CD4-positive, alpha-beta T cell treated with Interleukin-2 at 100 ng/mL for 4 hours (primary cell): ENCODE data around the gene USF3.

ENCODE experiments used
- DNase-seq: peaks from one replicate; pipeline ENCODE4 v3.0.0-alpha.2; 2020; ENCODE audit warnings: low spot score

USF3 gene, protein sequence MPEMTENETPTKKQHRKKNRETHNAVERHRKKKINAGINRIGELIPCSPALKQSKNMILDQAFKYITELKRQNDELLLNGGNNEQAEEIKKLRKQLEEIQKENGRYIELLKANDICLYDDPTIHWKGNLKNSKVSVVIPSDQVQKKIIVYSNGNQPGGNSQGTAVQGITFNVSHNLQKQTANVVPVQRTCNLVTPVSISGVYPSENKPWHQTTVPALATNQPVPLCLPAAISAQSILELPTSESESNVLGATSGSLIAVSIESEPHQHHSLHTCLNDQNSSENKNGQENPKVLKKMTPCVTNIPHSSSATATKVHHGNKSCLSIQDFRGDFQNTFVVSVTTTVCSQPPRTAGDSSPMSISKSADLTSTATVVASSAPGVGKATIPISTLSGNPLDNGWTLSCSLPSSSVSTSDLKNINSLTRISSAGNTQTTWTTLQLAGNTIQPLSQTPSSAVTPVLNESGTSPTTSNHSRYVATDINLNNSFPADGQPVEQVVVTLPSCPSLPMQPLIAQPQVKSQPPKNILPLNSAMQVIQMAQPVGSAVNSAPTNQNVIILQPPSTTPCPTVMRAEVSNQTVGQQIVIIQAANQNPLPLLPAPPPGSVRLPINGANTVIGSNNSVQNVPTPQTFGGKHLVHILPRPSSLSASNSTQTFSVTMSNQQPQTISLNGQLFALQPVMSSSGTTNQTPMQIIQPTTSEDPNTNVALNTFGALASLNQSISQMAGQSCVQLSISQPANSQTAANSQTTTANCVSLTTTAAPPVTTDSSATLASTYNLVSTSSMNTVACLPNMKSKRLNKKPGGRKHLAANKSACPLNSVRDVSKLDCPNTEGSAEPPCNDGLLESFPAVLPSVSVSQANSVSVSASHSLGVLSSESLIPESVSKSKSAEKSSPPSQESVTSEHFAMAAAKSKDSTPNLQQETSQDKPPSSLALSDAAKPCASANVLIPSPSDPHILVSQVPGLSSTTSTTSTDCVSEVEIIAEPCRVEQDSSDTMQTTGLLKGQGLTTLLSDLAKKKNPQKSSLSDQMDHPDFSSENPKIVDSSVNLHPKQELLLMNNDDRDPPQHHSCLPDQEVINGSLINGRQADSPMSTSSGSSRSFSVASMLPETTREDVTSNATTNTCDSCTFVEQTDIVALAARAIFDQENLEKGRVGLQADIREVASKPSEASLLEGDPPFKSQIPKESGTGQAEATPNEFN (N-terminal part only)

DNA sequence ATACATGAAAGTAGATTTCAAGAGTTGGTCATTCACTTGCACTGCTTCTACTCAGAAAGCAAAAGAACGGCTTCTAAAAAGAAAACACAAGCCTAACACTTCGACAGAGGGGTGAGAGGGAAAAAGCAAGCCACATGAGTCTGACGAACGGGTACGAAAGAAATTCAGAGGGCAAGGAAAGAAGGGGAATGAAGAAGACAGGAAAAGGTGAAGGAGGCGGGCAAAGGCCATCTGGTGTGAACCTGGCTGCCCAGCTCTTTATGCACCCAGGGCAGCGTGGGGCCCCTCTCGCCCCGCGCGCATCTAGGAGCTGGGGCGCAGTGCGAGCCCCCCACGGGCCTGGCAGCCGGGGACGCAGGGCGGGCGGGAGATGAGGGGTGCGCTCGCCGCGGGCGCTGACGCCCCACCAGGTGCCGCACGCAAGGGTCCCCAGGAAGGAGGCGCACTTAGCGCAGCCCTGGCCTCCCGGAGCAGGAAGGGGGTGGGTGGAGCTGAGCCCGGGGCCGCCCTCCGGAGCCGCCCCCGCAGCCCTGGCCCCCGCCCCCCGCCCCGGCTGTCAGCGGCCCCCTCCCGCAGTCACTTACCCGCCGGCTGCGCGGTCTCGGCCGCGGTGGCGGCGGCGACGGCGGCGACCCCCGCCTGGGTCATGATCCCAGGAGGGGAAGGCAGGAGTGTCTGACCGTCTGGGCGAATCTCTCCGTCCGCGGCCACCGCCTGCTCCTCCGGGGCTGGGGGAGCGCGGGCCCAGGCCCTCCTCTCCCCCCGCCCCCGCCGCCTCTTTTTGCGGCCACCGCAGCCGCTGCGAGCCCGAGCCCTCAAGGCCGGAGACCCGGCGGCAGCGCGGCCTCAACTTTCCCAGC, at the start of gene USF3:
Gene USF3 (minus strand): TSS at position 857 of the 860 bp plus-strand sequence. CDS start 21,764 bp downstream, outside the sequence.
- DNase-seq = peak; percentile 83

DNA sequence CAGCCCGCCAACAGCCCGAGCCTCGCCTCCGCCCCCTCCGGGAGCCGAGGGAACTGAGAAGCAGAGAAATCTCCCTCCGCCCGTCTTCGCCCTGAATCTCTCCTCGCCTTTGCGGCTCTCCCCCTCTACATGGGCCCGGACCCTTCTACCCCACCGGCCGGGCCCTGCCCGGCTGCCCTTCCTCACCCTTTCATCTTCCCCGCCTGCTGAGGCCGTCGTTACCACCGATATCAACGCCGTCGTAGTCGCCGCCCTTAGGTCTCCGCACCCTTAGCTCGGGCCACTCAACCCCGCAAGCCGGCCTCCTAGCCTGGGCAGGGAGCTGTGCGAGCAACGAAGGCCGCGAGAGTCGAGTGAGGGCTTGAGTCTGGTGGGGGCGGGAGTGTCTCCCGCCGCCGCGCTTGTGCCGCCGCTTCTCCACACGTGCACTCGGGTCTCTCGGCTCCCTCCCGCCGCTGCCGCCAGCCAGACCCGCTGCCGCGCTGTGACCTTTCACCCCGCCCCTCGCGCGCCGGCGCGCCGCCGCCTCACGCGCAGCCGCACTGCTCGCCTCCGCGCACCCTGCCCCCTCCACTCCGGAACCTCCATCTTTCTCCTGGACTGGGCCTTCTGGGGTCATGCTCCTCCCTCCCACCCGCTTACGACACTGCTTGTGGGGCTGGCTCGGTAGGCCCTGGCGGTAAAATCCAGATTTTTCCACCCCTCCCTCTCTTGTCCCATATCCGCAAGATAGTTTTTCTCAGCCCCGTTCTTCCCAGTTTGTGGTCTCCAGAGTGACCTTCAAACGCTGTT, 49.5 kb upstream of the USF3 start, which contains the start of gene NAA50:
Gene NAA50 (minus strand): TSS at position 494 of the 792 bp plus-strand sequence. CDS start 300 bp downstream, at position 194.
- DNase-seq = peak; percentile 95

DNA sequence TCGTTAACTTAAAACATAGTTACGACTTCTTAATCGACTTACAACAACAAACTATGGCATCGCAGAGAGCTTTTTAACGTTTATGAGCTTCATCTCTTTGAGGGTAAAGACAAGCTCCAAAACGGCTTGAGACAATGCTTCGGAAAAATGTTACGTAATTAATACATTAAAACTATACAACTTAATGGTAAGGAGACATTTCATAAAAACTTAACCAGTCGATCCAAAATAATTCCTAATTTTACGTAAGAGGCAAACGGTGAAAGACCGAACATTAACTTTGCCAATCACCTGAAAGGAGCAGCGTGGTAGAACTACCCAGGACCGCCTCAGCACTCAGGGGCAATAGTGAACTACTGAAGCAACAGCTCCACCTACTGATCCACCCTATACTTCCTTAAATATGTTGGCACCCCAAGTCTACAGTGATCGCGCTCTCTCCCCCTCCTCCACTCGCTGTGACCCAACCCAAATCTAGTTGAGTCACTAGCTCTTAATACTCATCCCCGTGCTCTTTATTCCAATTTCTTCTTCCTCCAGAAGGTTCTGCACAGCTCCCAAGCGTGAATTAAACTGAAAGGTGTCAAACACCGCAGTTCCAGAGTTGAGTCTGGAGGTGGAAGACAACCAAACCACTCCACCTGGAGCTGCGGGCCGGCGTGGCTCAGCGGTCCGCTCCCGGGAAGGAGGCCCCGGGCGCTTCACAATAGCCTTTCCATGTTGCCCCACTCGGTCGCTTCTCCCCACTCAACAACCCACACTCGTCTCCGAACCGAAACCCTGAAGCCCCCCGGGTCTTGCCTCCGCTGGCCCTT, 48.7 kb upstream of the USF3 start:
- peak; percentile 91 for DNase-seq

DNA sequence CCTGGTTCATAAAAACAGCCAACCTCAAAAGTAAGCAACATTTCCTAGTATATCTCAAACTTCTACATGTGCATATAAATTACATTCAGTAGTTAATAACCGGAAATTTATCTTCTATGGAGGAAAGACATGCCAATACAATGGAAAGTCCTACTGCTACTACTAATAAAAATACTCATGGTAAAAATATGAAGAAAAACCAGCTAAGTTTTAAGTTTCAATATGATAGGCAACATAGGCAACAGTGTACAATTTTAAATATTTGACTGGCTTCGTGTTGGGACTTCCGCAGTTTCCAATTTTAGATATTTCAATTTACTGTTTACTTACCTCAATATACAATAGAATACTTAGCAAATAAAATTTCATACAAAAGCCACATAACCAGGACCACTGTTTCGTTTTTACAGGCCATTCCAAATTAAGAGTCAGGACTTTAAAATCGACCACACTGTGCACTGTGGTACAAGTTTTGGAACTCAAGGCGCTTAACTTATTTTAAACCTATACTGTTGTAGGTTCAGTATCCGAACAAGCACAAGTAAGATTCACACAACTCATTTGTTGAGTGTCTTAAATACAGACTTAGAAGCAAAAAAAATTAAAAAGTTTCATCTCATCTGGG, 46.7 kb upstream of the USF3 start:
- peak; percentile 16 for DNase-seq

DNA sequence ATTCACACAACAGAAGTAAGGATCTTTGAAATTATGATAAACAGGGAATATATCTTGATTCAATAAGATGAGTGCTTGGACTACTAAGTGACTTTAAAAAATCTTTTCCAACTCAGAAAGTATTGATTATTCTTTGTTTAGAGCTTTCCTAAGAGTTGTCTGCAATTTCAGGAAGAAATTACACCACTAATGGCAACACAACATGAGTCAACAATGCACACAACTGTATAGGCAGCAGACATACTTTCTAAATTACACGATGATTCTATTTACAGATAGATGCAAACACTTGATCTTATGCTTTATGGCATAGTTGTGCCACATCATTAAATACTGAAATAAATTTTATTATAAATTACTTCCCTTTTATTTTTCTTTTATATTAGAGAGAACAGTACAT, 45.2 kb upstream of the USF3 start:
- no peak for DNase-seq

DNA sequence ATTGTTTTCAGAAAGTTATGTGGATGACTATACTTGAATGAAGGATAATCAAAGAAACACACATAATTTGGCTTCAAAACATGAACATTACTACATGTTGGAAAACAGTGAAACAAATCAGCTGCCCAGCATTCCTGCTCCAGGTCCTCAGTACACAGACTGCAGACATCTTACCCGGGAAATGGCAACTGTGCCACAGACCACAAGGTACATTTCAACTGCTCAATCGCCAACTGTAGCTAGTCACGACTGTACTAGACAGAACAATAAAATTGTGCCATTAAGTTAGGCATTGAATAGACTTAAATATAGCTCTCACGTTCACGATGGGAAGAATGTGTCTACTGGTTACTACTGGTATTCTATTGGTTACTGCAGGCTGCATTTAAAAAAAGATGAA, 44.6 kb upstream of the USF3 start:
- DNase-seq = no peak

DNA sequence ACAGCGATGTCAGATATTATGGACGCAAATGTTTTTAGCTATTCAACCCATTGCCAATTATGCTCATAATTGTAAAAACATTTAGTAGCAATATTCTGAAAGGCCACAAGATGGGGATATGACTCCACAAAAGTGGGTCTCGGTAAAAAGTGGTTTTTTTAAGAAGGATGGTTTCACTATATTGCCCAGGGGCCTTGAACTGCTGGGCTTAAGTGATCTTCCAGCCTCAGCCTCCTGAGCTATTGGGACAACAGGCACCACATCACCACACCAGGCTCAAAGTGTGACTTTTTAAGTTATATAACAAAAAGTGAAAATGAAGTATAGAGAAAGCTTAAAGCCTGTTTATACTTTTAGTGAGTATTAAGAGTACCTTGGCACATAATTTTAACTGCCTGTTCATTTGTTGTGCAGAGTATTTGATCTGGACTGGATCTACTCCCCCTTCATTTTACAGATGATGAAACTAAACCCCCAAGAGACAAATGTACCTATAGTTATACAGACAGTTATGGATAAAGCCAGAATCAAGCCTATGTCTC, 40.2 kb upstream of the USF3 start:
- peak; percentile 80 for DNase-seq

DNA sequence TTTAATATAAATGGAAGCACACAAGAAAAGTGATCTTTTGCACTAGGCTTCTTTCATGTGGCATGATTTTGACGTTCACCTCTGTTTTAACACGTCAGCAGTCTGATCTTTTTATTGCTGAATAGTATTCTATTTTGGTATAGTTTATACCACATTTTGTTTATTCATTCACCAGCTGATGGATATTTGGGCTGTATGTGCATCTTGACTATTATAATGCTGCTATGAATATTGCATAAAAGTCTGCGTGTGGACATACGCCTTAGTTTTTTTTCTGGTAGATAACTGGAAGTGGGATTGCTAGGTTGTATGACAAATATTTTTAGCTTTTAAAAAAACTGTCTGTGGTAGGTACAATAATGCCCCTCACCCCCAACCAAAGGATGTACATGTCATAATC, 35.3 kb upstream of the USF3 start:
- no peak for DNase-seq

DNA sequence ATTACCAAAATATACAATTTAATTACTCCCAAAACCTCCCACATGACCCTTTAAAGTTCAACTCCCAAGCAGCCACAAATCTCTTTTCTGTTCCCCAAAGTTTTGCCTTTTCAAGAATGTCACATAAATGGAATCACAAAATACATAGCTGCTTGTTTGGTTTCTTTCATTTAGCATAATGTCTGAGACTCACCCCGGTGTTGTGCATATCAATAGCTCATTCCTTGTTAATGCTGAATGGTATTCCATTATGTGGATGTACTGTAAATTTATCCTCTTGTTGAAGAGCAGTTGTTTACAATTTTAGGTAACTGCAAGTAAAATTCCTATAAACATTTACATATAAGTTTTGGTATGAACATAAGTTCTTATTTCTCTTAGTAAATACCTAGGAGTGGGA, 34.1 kb upstream of the USF3 start:
- DNase-seq = no peak

DNA sequence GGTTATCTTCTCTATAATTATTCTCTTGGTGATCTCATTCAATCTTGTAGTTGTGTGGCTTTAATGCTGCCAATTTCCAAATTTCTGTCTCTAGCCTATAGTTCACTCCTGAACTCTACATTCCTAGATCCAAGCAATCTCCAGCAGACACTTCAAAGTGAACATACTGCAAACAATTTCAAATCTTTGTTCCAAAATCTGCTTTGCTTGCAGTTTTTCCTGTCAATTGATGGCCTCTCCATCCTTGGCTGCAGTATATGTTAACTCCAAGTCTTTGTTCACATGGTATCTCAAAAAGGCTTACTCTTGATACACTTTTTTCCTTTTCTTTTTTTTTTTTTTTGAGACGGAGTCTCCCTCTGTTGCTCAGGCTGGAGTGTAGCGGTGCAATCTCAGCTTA, 32.2 kb upstream of the USF3 start:
- no peak for DNase-seq

DNA sequence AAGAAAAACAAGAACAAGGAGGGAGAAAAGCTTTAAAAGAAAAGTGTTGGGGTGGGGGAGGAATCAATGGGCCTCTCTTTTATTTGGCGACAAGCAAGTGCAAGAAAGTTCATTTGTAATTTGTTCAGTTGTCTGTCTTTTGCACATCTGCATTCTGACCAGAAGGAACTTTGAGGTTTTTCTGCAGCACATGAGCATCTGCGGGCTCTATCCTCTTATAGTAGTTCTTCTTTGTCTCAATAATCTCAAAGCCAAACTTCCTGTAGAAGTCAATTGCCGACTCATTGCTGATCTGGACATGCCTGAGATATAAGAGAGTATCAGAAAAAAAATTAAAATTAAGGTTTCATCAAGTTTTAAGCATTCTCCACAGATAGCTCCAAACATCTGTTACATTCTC, 25.2 kb upstream of the USF3 start:
- no peak for DNase-seq

DNA sequence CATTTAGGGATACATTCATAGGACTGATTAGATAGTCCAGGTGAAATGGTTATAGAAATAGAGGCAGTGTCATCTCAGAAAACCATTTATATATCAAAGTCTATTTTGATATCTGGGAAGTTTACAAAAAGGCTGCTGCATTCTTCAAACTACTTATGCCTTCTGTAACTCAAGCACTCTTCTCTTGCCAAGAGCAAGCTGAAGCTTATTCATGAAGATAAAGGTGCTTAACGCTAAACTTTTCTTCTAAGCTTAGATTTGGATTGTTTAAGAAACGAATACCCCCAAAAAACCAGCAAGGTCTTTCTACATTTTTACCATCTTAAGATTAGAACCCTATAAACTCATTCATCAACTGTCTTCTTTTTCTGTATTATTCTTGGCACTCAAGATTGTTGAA, 23.3 kb upstream of the USF3 start:
- no peak for DNase-seq

DNA sequence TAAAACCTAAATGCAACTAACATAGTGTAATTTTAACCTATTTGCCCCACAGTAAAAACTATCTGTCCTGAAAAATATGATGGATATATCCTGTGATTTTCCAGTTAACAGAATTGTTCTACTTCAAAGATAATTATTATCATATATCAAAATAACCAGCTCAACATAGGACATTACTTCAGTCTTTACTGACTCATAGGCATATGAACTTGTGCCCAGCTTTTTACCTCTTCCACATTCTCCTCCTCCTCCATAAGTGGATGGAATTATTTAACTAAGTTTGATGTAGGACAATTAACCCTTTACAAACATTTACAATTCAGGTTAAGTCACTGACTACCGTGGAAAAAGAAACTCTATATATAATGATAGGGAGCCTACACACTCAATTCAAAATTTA, 22.9 kb upstream of the USF3 start:
- DNase-seq = no peak

DNA sequence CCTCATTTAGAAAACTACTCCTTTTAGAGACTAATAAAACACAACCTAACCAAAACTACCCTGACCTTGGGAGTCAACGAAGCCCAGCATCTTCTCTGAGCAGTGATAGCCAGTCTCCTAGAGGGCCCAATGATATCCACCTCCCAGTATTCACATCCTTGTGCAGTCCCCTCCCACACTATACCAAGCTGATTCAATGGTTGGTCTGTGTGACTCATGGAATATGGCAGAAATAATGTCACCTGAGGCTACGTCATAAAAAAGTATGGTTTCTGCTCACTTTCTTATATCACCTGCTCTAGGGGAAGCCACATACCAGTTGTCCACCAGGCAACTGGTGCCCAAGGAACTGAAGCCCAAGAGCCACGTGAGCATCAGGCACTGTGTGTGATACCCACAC, 21.4 kb upstream of the USF3 start:
- no peak for DNase-seq

DNA sequence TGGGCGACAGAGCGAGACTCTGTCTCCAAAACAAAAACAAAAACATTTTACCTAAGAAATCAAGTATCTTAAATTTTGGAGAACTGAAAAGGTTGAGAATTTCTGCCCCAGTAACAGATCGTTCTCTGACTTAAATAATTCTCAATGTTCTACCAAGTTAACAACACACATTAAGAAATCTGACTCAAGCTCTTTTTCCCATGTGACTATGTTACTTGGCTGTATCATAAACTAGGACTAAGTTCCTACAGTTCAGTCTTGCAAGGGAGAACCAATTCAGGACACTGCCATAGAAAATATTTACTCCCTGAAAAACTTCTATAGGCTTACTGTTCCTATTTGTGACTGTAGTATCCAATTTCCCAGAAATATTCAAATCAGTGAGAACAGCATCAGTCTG, 20.9 kb upstream of the USF3 start:
- no peak for DNase-seq

DNA sequence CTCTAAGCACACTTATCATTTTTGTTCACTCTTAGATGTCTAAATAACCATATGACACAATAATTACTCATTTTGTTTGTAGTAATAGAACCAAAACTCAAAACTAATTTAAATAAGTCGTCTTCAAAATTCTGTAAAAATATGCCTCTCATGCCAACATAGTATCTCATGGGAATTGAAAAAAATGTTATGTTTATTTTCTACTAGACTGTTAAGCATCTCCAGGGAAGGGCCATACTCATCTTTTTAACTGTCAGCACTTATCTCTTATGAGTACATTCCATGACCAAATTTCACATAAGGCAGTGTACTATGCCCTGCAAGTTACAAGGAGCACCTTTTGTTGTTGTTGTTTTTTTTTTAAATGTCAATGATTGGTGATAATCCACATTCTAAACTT, 18.3 kb upstream of the USF3 start:
- DNase-seq = no peak

DNA sequence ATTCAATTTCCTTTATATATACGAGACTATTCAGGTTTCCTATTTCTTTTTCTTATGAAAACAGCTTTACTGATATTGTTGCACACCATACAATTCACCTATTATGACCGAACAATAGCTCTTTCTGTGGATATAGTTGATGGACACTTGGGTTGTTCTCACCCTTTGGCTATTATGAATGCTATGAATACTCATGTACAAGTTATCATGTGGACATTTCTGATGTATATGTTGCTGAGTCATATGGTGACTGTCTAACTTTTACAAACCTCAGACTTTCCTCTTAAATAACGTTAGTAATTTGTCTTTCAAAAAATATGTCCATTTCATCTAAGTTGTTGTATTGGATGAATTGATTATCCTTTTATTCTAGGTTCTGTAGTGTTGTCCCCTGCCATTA, 15.7 kb upstream of the USF3 start:
- no peak for DNase-seq

DNA sequence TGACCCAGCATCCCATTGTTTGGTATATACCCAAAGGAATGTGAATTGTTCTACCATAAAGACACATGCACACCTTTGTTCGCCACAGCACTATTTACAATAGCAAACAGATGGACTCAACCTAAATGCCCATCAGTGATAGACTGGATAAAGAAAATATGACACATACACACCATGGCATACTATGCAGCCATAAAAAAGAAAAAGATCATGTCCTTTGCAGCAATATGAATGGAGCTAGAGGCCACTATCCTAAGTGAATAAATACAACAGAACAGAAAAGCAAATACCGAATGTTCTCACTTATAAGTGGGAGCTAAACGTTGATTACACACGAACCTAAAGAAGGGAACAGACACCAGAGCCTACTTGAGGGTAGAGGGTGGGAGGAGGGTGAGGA, 11.4 kb upstream of the USF3 start:
- no peak for DNase-seq

DNA sequence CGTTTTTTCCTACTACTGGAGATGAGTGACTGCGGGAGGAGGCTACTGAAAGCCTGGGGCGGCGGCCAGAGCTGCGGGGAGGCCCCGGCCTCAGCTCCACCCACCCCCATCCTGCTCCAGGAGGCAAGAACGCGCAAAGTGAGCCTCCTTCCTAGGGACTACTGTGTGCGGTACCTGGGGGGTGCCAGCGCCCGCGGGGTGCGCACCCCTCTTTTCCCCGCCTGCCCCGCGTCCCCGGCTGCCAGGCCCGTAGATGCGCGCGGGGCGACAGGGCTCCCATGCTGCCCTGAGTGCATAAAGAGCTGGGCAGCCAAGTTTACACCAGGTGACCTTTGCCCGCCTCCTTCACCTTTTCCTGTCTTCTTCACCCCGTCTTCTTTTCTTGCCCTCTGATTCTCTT, 2.5 kb upstream of the USF3 start:
- DNase-seq = no peak
